Stimulated activated CD8-positive, alpha-beta memory T cell treated with anti-CD3 and anti-CD28 coated beads, Interleukin-4, amount 100 ng/mL, for 1 hour (primary cell): ENCODE measurements around the gene IGHMBP2.

Source experiments
- DNase-seq, 2 donors: peaks; one replicate each; pipeline ENCODE4 v3.0.0-alpha.2; 2020; ENCODE audit warnings: low read depth in 2 of 2, low spot score in 1 of 2

The IGHMBP2 gene

DNA sequence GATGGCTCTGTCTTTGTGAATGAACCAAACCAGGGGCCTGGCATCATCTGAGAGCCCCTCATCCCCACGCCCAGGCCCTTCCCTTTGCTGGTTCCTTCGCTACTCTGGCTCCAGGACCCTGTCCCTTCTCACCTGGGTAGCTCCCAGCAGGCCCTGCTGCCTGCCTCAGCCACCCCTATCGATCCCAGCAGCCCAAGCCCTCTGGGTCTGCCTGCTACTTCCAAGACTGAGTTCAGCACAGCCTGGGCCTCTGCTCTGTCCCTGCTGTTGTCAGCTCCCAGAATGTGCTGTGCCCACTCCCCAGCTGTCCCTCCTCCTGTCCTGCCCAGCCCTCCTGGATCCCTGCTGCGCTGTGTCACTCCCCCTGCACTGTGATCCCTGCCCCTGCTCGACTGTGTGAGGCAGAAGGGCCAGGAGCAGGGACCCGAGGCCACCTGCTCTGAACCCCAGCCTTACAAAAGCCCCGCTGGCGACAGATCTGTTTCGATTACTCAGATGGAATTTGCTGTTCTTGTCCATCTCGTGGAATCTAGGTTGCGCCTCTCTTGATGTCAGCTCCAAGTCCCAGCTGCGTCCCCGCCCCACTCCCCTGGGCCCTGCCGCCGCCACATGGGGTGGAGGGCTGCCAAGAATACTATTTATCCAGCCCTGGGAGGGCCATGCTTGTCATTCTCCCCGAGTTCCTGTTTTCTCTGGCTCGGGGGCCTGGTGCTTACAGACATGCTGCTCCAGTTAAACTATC is 13.0 kb upstream of the IGHMBP2 start:
- no peak for DNase-seq

- DNase-seq: no peak
Measured at GRCh38 chr11:68891351-68891948, 12.2 kb upstream of the IGHMBP2 start.

- DNase-seq: no peak
Measured at GRCh38 chr11:68892576-68892975, 11.1 kb upstream of the IGHMBP2 start.

DNA sequence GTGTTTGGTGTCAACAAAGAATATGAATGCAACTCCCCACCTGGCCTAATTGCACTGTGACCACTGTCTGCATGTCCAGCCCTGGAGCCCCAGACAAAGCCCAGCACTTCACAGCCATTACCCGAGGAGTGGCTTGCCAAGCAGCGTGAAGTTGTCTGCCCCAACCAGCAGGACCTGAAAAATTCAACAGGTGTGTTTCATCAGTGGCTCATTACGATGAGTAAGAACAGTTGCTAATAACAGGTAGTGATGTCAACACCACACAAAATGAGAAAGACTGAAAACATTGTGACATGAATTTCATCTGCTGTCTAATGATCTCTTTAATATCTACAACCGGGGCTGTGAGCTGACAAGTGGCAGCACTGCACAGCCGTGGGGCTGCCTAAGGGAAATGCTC is 10.4 kb upstream of the IGHMBP2 start:
- DNase-seq: no peak

DNA sequence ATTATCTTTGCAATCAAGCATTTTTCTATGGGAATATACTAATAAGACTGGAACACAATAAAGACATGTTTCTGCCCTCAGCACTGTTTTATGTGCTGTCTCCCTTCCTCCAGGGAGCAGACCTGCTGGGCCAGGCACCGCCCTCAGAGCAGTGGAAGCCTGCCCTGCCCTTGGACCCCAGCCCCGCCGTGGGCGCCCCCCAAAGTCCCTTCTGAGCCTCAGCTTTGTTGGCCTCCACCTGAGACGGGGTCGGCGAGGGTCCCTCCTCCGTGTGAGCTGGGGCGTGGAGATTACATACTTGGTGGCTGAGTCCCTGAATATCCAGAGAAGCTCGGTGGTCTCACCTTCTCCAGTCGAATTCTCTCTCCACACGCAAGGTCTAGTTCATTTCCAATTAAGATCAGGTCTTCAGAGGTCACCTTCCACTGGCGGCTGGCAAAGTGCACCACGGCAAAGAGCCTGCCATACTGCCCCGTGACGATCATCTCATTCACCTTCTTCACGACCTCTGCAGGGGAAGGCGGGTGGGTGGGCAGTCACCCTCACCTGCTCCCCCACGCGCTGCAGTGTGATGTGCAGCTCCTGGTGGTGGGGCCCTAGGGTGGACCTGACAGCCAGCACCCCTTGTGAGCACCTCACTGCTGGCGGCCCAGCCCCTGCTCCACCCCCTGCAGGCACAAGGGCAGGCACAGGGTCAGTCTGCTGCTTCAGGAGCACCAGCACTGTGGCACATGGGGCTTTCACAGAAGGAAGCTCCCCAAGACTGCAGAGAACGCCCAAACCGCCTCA is 7.3 kb upstream of the IGHMBP2 start:
- DNase-seq: no peak

DNA sequence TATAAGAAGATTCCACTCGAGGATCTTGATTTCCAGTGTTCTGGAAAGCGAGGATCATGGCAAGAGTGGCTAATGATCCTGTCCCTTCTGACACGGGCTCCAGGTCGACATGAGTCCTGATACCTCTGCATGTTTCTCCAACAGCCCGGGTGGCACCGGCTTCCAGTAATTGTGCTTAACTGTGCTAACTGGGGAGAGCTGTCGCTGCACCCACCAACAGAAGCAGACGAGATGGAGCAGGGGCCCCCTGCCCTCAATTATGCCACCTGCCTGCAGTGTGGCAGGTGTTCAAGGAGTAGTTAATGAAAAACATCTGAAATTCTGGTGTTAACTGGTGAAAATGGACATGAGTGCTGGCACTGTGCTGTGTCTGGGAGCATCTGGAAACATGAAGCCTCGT is 6.2 kb upstream of the IGHMBP2 start:
- DNase-seq: no peak

DNA sequence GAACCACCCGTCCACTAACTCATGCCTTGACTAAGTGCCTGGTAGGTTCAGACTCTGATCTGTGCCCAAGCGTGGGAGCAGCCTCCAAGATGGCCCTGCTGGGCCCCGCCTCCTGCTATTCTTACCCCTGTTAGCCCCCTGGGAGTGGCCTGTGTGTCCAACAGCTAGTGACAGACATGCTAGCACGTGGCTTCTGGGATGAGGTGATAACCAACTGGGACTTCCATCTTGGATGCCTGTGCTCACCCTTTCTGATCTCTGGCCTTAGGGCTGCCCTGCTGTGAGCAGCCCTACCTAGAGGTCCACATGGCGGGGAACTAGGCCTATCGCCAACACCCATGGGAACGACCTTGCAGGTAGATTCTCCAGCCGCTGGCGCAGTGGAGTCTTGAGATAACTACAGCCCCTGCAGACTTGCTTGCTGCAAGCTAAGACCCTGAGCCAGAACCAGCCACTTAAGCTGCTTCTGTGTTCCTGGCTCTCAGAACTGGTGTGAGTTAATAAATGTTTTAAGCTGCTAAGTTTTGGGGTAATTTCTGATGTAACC is 2.8 kb upstream of the IGHMBP2 start:
- no peak for DNase-seq

- DNase-seq: peak in 1 of 2 donors; percentile 1
Measured at GRCh38 chr11:68904248-68904847, 657 bp downstream of the IGHMBP2 start.

GRCh38 chr11:68905421-68906360 is 2.0 kb downstream of the IGHMBP2 start:
- no peak for DNase-seq

DNA sequence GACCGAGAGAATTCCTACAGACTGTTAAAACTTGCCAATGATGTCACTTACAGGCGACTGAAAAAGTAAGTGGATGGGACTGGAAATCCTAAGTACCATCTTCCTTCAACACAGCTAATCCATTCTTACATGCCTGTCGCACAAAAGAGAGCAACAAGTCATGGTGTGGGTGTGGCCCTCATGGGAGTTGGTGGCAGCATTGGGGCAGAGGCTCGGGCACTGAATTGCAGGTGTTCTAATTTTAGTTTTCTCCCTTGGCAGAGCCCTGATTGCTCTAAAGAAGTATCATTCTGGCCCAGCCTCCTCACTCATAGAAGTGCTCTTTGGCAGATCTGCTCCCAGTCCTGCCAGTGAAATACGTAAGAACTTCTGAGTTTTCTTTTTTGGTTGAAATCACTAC is 4.6 kb downstream of the IGHMBP2 start:
- no peak for DNase-seq

- no peak for DNase-seq
Measured at GRCh38 chr11:68910965-68911364, 7.3 kb downstream of the IGHMBP2 start.

DNA sequence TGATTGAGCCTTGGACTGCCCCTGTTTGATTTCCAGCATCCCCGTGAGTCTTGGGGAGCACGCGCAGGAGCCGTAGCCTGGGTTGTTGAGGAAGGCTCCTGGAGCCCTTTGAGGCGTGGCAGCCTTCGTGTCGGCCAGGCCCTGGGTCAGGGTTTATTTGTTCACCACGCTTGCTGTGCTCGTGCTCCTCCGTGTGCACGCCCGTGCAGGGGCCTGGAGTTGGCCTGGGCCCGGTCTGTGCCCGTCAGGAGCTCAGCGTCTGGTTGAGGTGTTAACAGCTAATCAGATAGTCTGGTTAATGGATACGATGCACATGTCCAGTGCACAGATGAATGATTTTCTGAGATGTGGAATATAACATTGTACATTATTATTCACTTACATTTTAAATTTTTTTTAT is 8.0 kb downstream of the IGHMBP2 start:
- DNase-seq: no peak

DNA sequence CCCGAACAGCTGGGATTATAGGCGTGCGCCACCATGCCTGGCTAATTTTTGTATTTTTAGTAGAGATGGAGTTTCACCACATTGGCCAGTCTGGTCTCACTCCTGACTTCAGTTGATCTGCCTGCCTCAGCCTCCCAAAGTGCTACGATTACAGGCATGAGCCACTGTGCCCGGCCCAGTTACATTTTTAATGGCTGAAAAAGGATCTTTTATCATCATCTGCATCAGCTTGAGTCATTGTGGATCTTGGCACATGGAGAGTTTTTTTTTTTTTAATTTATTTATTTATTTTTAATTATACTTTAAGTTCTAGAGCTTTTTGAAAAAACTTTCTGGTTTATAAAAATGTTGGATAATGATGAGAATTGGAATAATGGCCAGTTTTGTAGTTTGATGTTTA is 8.6 kb downstream of the IGHMBP2 start:
- DNase-seq: no peak

DNA sequence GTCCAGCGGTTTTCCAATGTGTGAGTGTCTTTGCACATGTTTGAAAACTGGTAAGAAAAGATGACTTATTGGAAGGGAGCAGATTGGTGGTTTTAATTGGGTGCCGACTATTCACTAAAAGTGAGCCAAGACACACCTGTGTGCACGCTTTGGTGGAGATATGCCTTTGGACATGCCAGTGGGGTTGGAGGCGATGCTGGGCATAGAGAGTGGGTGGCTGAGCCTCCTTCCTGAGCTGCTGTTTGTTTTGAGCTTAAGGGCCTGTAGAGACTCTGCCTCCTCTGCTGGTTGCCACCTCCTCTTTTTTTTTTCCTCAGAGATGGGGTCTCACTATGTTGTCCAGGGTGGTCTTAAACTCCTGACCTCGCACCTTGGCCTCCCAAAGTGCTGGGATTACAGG is 9.5 kb downstream of the IGHMBP2 start:
- DNase-seq: no peak

DNA sequence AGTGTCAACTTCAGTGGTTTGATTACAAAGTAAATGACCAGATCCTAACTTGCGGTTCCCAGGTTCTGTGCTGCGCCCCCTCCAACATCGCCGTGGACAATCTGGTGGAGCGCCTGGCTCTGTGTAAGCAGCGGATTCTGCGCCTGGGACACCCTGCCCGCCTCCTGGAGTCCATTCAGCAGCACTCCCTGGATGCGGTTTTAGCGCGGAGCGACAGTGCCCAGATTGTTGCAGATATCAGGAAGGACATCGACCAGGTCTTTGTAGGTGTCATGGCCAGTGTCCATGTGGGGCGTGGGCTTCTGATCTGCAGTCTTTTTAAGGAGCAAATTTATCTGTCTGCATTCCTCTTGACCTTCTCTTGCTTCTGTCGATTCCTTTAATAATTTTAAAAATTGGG is 11.1 kb downstream of the IGHMBP2 start:
- no peak for DNase-seq

- DNase-seq: no peak
Measured at GRCh38 chr11:68916439-68916838, 12.7 kb downstream of the IGHMBP2 start.

DNA sequence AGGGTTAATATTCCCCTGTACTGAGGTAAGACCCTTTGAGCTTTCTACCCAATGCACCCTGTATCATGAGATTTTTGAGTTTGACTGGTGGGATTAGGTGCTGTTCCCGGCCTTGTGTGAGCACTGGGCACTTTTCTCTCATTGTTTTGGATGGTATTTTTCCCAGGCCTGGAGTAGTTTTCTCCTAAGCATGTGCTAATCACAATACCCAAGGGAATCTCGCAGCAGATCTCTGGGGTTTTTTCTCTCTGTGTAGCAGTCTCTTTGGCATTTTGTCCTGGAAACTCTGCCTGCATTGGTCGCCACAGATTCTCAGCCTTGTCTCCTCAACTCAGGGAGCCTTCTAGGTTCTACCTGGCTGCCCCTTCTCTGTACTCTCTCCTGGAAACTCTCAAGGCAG is 19.9 kb downstream of the IGHMBP2 start:
- no peak for DNase-seq

- DNase-seq: no peak
Measured at GRCh38 chr11:68924073-68924925, 20.6 kb downstream of the IGHMBP2 start.

- DNase-seq: no peak
Measured at GRCh38 chr11:68925611-68926010, 21.9 kb downstream of the IGHMBP2 start.
